ENCODE results near the gene CNPY1.

- TF ChIP-seq KDM1A (IDR thresholded peaks at IDR 0.05; ENCODE audit: low read depth) (no peak), MAX (IDR thresholded peaks at IDR 0.05) (no peak), RAD21 (conservative IDR thresholded peaks at IDR 0.05 in 1 of 2, IDR thresholded peaks at IDR 0.05 in 1 of 2) (no peak), CTCF (IDR thresholded peaks at IDR 0.05) (no peak), POLR2A (IDR thresholded peaks at IDR 0.05; ENCODE audit: low read length) (no peak), EP300 (IDR thresholded peaks at IDR 0.05) (no peak), ZFP36 (IDR thresholded peaks at IDR 0.05; ENCODE audit: borderline replicate concordance, partially characterized antibody) (no peak), TP53 (CRISPR knock-in tag; IDR thresholded peaks at IDR 0.05) (no peak), MYC (IDR thresholded peaks at IDR 0.05; ENCODE audit: borderline replicate concordance, low read length) (no peak), JUN (IDR thresholded peaks at IDR 0.05) (no peak)
Measured at GRCh38 chr7:155567646-155568332, 21.4 kb upstream of the CNPY1 start.
